Panc1 (cell line): ENCODE measurements around the gene EARS2. TPM values are rescaled to one million over a fixed set of nuclear protein-coding genes. Genes with fewer than 3 reads are reported as not detected.
"Not testable (repeated sequence)": the region's sequence is repeated elsewhere in the genome, so short reads cannot be mapped to it uniquely, and the experiment has no call there.

ENCODE experiments used
- ATAC-seq: fragments of 200-7000 bp; cut with Tn5 transposase; 2 replicates; pipeline ENCODE4 v1.9.1; 2020; ENCODE audit warnings: mild to moderate bottlenecking, moderate library complexity
- BruUV-seq: library from RNA; stranded (reverse); fragments of 400-500 nt; replicated peaks from 2 replicates; lab custom pipeline; 2021; lab: Mats Ljungman, UMichigan
- CTCF ChIA-PET: fragments of 300-600 bp; sonication (Branson Sonifier 250); formaldehyde crosslinking; loops from one replicate; lab custom pipeline; 2022; ENCODE audit warnings: antibody characterized with exemption; lab: Charles Lee
- POLR2A ChIA-PET: fragments of 300-600 bp; sonication (Branson Sonifier 250); formaldehyde crosslinking; loops from one replicate; lab custom pipeline; 2022; ENCODE audit warnings: antibody characterized with exemption; lab: Charles Lee
- DNase-seq: peaks from one replicate; pipeline ENCODE4 v3.0.0-alpha.2; 2010; ENCODE audit warnings: low read depth, low spot score
- H3K27ac ChIP-seq: 2 replicates; pipeline ENCODE4 v1.5.1; 2011; ENCODE audit warnings: mild to moderate bottlenecking, low read length, inconsistent platforms
- H3K27me3 ChIP-seq: fragments of 200-500 bp; sonication (Bioruptor generic); 2 replicates; pipeline ENCODE4 v1.6.0; 2014; ENCODE audit warnings: low read length, inconsistent platforms; ENCODE audit not compliant: control insufficient read depth, insufficient read depth
- H3K36me3 ChIP-seq: fragments of 200-500 bp; sonication (Bioruptor generic); 2 replicates; pipeline ENCODE4 v1.5.1; 2014; ENCODE audit warnings: inconsistent platforms, mild to moderate bottlenecking, low read length, moderate library complexity; ENCODE audit not compliant: control insufficient read depth, insufficient read depth
- H3K4me1 ChIP-seq: 2 replicates; pipeline ENCODE4 v1.5.1; 2011; ENCODE audit warnings: inconsistent platforms, mild to moderate bottlenecking, low read length, moderate library complexity; ENCODE audit not compliant: control insufficient read depth, insufficient read depth
- H3K4me3 ChIP-seq, 2 experiments: 2 replicates each; pipeline ENCODE4 v1.5.1; 2011 to 2012; ENCODE audit warnings: low read depth in 2 of 2, low read length in 2 of 2, mild to moderate bottlenecking in 2 of 2, inconsistent platforms in 1 of 2, moderate library complexity in 1 of 2
- H3K9me3 ChIP-seq: fragments of 200-500 bp; sonication (Bioruptor generic); 2 replicates; pipeline ENCODE4 v1.5.1; 2014; ENCODE audit warnings: low read depth, mild to moderate bottlenecking, inconsistent platforms, low read length, moderate library complexity; ENCODE audit not compliant: control insufficient read depth, insufficient read depth
- POLR2AphosphoS5 ChIP-seq: IDR thresholded peaks from 2 replicates; pipeline ENCODE4 v1.6.1; 2012; ENCODE audit warnings: mild to moderate bottlenecking, low read depth, low read length, moderate library complexity
- SIN3A ChIP-seq: IDR thresholded peaks from 2 replicates; pipeline ENCODE4 v1.6.1; 2012; ENCODE audit warnings: low read depth, mild to moderate bottlenecking, low read length, moderate library complexity, borderline replicate concordance; ENCODE audit not compliant: insufficient read depth
- TCF7L2 ChIP-seq: IDR thresholded peaks from 2 replicates; pipeline ENCODE4 v1.6.1; 2011; ENCODE audit warnings: mild to moderate bottlenecking, low read depth, low read length, inconsistent platforms
- in situ Hi-C: cut with HindIII; loops from 2 replicates; pipeline ENCODE4 v1.10.0; 2016; ENCODE audit warnings: low sequenced_read_pairs, low pct_unique_long_range_greater_than_20kb
- intact Hi-C: fragments of 100-400 bp; cut with micrococcal nuclease; formaldehyde crosslinking; loops from one replicate; pipeline ENCODE4 v1.10.0; 2022; ENCODE audit not compliant: unreplicated experiment
- total RNA-seq: library from RNA; stranded (reverse); gene quantifications from one replicate; pipeline ENCODE4 v1.2.1, GENCODE V29; 2021; ENCODE audit not compliant: unreplicated experiment
- TF ChIP-seq, protein P1 (sequence below), 2 experiments: IDR thresholded peaks; 2 replicates each; pipeline ENCODE4 v1.6.1; 2011 to 2012; ENCODE audit warnings: low read depth in 2 of 2, control low read depth in 1 of 2, low read length in 1 of 2, mild to moderate bottlenecking in 1 of 2, moderate library complexity in 1 of 2; ENCODE audit not compliant: insufficient read depth in 1 of 2
- TF ChIP-seq, protein P2 (sequence below): fragments of 450-650 bp; IDR thresholded peaks from 2 replicates; pipeline ENCODE4 v1.5.1; 2017; ENCODE audit warnings: mild to moderate bottlenecking

The EARS2 gene
- total RNA-seq, 1 experiment from 2014 or later: 31.3 TPM

DNA sequence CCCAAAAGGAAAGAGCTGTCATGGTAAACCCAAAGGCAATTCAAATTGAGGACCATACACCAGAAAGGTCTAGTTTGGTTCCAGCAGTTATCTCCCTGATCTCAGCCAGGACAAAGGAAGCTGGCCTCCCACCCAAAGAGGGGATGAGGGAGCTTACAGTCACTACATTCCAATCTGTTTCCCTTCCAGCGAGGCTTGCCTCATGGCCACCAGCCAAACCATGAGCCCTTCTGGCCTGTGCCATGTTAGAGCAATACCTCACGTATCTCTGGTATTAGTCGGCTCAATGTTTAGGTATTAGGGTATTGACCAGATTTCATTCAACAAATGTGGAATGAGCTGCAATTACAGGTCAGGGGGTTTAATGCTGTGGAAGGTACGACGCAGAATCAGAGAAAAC is 30.6 kb upstream of the EARS2 start:
- in situ Hi-C loops: no loop called here
- TF ChIP-seq, protein P1, sequence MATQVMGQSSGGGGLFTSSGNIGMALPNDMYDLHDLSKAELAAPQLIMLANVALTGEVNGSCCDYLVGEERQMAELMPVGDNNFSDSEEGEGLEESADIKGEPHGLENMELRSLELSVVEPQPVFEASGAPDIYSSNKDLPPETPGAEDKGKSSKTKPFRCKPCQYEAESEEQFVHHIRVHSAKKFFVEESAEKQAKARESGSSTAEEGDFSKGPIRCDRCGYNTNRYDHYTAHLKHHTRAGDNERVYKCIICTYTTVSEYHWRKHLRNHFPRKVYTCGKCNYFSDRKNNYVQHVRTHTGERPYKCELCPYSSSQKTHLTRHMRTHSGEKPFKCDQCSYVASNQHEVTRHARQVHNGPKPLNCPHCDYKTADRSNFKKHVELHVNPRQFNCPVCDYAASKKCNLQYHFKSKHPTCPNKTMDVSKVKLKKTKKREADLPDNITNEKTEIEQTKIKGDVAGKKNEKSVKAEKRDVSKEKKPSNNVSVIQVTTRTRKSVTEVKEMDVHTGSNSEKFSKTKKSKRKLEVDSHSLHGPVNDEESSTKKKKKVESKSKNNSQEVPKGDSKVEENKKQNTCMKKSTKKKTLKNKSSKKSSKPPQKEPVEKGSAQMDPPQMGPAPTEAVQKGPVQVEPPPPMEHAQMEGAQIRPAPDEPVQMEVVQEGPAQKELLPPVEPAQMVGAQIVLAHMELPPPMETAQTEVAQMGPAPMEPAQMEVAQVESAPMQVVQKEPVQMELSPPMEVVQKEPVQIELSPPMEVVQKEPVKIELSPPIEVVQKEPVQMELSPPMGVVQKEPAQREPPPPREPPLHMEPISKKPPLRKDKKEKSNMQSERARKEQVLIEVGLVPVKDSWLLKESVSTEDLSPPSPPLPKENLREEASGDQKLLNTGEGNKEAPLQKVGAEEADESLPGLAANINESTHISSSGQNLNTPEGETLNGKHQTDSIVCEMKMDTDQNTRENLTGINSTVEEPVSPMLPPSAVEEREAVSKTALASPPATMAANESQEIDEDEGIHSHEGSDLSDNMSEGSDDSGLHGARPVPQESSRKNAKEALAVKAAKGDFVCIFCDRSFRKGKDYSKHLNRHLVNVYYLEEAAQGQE (IDR thresholded peaks at IDR 0.05; ENCODE audit: insufficient read depth in 1 of 2, low read depth in 2 of 2, low read length in 1 of 2): no peak
- CTCF ChIA-PET: no interaction called here
- H3K4me1 ChIP-seq: no peaks in the 10 kb centered on the region
- no peak overlapping the region for H3K27ac ChIP-seq
- H3K4me3 ChIP-seq: no peak overlapping the region
- no peak for ATAC-seq
- BruUV-seq: no TSS peak
- intact Hi-C loops: no loop called here
- H3K27me3 ChIP-seq: no peaks in the 10 kb centered on the region
- H3K9me3 ChIP-seq: no peaks in the 10 kb centered on the region
- peaks cover 18% of the 10 kb centered on the region for H3K36me3 ChIP-seq
- POLR2A ChIA-PET: no interaction called here
- DNase-seq: no peak

DNA sequence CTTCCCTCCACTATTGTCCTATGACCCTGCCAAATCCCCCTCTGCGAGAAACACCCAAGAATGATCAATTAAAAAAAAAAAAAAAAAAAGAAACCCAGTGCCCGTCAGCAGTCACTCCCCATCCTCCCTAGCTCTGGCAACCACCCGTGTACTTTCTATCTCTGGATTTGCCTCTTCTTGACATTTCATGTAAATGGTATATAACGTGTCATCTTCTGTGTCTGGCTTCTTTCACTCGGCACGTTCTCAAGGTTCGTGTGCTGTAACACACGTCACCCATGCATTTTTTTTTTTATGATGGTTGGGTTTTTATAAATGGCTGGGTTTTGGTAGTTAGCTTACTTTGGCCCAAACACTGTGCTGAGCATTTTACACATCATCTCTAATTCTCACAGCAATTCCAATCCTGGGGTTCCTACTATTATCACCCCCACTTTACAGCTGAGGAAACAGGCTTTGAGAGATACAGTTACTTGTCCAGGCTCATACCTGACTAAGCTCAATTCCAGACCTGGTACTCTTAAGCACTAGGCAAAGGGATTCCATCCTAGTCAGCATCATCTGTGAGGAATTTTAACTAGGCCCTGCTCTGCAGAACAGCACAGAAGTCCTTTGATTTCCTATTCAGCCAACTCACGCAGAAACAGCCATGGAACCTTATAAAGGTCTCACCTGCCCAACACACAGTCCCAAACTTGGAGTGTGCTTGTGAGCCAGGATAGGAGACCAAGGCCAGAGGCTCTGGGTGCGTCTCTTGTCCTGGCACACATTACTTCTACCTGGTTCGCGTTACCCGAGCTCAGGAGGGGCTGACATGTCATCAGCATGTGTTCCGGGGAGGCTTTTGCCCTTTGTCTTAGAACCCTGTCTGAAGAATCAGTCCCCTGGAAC is 27.3 kb upstream of the EARS2 start:
- no TSS peak for BruUV-seq
- no peak overlapping the region for H3K27ac ChIP-seq
- H3K9me3 ChIP-seq: no peaks in the 10 kb centered on the region
- H3K36me3 ChIP-seq: peaks cover 23% of the 10 kb centered on the region
- TF ChIP-seq SIN3A: no peak
- TF ChIP-seq, protein P2, sequence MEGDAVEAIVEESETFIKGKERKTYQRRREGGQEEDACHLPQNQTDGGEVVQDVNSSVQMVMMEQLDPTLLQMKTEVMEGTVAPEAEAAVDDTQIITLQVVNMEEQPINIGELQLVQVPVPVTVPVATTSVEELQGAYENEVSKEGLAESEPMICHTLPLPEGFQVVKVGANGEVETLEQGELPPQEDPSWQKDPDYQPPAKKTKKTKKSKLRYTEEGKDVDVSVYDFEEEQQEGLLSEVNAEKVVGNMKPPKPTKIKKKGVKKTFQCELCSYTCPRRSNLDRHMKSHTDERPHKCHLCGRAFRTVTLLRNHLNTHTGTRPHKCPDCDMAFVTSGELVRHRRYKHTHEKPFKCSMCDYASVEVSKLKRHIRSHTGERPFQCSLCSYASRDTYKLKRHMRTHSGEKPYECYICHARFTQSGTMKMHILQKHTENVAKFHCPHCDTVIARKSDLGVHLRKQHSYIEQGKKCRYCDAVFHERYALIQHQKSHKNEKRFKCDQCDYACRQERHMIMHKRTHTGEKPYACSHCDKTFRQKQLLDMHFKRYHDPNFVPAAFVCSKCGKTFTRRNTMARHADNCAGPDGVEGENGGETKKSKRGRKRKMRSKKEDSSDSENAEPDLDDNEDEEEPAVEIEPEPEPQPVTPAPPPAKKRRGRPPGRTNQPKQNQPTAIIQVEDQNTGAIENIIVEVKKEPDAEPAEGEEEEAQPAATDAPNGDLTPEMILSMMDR: no peak
- no peak for TF ChIP-seq POLR2AphosphoS5
- no peak for TF ChIP-seq TCF7L2
- TF ChIP-seq, protein P1 (IDR thresholded peaks at IDR 0.05; ENCODE audit: insufficient read depth in 1 of 2, low read depth in 2 of 2, low read length in 1 of 2): no peak
- no peaks in the 10 kb centered on the region for H3K4me1 ChIP-seq
- in situ Hi-C loops: no loop called here
- intact Hi-C loops: no loop called here
- ATAC-seq: peak; percentile 52; the same call in 1 of the 2 replicates
- no peak overlapping the region for H3K4me3 ChIP-seq
- no peaks in the 10 kb centered on the region for H3K27me3 ChIP-seq
- no peak for DNase-seq
- ChIA-PET CTCF (no interaction called here), POLR2A (no interaction called here)

DNA sequence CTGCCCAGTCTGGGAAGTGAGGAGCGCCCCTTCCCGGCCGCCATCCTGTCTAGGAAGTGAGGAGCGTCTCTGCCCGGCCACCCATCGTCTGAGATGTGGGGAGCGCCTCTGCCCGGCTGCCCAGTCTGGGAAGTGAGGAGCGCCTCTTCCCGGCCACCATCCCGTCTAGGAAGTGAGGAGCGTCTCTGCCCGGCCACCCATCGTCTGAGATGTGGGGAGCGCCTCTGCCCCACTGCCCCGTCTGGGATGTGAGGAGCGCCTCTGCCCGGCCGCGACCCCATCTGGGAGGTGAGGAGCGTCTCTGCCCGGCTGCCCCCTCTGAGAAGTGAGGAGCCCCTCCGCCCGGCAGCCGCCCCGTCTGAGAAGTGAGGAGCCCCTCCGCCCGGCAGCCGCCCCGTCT is 26.1 kb upstream of the EARS2 start:
- in situ Hi-C loops, DNase-seq, ATAC-seq, H3K4me1 ChIP-seq, CTCF ChIA-PET, BruUV-seq, H3K9me3 ChIP-seq, H3K4me3 ChIP-seq, intact Hi-C loops, POLR2A ChIA-PET, H3K27me3 ChIP-seq, H3K27ac ChIP-seq: not testable (repeated sequence)
- H3K36me3 ChIP-seq: peaks cover 19% of the 10 kb centered on the region
